NK-92 (cell line): Measurements from ENCODE around the gene RNF151.
"Not testable (repeated sequence)": the region's sequence is repeated elsewhere in the genome, so short reads cannot be mapped to it uniquely, and the experiment has no call there.

Source experiments
- DNase-seq: peaks from one replicate; lab custom pipeline; 2025; ENCODE audit not compliant: unreplicated experiment; lab: John Stamatoyannopoulos, UW

RNF151 gene

DNA sequence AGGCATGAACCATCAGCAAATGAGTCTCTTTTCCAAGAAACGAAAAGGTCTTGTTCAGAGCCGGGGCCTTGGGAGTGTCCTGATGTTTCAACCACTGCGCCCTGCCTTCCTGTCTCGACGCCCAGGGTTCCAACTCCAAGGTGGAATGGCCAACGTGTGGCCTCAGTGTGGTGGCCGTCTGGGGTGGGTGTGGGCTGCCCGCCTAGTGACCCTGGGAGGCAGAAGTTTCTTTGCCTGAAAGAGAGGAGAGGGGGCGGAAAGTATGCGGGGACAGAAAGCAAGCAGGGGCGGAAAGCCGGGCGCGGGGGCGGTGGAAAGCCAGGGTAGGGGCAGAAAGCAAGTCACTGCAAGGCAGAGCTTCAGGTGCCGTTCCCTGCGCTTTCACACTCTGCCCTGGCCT is 27.7 kb upstream of the RNF151 start:
- no peak for DNase-seq

DNA sequence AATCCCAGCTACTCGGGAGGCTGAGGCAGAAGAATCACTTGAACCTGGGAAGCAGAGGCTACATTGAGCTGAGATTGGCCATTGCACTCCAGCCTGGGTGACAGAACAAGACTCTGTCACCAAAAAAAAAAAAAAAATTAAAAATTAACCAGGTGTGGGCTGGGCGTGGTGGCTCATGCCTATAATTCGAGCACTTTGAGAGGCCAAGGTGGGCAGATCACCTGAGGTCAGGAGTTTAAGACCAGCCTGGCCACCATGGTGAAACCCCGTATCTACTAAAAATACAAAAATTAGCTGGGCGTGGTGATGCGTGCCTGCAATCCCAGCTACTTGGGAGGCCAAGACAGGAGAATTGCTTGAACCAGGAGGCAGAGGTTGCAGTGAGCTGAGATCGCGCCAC is 26.8 kb upstream of the RNF151 start:
- not testable (repeated sequence) for DNase-seq

DNA sequence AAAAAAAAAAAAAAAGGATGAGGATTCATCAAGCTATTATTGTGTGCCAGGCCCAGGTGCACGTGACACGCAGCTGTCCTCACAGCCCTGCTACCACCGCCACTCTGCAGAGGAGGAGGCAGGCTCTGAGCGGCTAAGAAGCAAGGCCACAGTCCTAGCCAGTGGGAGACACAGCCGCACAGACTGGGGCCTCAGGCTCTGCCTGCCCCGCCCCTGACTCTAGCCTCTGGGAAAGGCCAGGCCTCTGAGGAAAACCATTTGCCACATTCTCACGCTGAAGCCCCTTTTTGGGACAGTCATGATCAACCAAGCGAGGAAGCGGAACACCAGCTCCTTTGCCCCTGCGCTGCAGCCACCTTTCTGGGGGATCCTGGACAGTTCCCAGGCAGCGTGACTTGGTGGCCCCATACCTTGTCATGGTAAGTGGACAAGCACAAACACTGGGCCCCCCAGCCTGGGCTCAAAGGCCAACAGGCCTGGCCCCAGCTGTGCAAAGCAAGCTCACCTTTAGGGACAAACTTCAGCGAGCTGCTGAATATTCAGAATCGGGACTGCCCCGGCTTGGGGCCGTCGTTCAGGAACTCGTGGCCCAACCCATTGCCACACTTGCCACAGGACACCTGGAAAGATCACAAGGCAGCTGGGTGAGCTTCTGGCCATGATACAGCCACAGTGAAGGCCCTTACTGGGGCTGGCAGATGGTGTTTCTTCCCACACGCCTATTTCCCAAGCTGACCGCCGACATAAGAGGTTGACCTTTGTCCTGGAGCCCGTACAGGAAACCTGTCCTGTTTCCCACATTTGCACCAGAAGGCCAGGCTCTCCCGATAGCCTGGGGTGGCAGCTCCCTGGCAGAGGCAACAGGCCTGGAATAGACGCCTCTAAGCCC is 26.1 kb upstream of the RNF151 start:
- no peak for DNase-seq

DNA sequence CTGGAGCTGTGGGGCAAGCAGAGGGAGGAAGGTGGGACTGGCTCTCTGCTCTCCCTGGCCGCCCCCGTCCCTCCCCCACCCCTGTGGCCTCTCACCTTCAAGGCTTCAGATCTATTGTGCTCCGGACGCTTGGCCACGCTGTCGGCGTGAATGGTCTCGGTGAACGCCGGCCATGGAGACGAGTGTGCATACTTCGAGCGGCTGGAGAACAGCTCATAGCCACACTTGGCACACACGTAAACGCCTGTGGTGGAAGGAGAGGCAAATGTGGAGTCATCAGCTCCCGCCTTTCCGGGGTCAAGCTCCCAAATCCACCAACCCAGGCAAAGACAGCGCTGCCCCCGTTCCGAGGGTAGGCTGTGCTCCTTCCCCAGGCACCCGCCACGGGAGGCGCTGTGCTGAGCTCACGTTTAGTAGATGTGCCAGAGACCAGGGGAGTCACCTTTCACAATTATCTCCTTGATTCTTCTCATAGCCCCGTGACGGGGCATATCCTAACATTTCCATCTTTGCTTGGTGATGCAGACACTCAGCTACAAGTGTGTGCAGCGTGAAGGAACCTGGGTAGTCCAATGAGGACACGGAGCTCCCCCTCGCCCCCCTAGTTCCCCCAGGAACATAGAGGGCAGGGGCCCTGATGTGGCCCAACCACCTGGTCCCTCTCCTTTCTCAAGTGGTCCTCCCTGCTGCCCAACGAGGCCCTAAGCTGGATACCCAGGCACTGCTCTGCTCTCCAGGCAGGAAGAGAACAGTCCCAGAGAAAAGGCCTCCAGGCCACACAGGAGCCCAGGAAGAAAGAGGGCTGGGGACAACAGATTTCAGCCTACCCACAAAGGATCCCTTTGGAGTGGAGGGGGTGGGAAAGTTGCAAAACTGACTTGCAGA is 25.3 kb upstream of the RNF151 start:
- DNase-seq = no peak

DNA sequence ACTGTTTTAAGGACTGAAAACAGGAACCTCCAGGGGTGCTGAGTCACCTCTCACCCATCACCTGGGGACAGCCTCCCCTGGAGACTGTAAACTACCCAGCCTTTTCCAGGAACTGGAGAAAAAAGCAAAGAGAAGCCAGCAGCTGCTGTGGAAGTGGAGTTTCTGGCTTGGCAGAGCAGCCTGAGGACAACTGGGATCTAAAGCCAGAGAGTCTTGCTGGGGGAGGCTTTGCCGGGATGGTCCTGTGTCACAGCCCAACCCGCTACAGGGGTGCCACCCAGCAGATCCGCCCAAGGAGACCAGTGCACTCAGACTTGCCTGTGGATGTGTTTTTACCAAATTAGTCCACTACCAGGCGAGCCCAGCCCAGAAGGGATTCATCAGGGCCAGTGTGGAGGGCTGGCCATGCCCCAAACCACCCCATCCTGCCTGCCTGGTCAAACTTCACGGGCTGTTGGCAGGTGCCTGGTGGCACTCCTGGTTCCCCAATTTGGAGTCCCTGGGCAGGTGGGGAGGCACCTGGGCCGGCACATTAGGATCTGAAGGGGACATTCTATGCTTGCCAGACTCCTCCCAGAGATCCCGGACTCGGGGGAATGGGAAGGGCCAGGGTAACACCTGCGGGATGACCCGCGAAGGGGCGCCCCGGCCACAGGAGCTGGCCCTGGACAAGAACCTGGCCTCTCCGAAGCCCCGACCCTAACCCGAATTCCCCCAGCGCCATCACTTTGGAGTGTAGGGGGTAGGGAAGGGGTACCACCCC is 24.4 kb upstream of the RNF151 start:
- DNase-seq = no peak

DNA sequence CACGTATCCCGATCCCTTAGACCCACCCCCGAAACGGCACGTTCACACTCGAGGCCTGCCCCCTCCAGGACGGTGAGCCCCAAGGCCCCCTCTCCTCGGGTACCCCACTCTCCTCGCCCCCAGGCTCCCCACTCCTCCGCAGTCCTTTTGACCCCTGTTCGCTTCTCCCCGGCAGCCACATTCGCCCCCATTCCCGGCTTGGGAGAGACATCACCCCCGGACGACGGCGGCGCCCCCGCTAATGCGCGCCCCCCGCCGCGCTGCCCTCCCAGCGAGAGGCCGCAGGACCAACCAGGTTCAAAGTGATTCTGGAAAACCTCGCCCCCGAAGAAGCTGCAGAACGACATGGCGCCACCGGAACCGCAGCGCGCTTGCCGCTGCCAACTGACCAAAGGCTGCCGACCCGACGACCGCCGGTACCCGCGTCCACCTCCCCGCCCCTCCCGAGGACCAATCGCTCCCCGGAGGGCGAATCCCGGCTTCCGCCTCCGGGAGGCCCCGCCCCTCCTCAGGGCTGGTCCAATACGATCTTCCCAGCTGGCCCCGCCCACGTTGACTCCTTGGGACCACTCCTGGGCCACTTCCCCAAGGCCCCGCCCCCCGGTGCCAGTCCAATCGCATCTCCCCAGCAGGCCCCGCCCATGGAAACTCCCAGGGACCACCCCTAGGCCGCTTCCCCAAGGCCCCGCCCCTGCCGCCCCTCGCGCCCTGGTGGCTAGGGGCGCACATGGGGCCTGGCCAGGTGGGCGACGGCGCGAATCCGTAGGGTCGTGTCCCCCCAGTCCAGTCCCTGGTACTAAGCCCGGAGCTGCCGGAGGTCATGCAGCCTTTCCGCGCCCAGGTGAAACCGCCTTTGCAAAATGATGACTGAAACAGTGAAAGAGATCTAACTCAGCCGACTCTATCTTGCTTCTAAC is 23.6 kb upstream of the RNF151 start, which contains the start of gene MSRB1:
TSS of gene MSRB1 (minus strand) at position 390 of the 917 bp plus-strand sequence. CDS start at position 347, 43 bp downstream.
- peak; percentile 79 for DNase-seq

DNA sequence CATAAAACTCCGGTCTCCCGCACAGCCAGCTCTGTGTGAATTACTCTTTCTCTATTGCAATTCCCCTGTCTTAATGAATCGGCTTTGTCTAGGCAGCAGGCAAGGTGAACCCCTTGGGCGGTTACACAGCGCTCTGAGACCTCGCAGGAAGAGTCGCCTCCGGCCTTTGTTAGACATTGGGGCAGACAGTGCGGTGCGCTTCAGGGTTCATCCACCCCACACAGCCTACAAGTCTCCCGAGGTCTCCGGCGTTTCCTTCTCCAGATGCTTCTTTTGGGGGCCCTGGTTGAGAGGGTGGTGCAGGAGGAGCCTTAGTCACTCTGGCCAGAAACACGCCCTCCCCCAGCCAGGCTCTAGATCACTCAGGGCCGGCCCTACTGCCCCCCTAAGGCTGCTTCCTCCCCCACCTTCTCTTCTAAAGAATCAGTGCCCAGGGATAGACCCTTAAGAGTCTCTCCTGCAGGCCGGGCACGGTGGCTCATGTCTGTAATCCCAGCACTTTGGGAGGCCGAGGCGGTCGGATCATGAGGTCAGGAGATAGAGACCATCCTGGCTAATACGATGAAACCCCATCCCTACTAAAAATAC is 21.9 kb upstream of the RNF151 start:
- DNase-seq = no peak

DNA sequence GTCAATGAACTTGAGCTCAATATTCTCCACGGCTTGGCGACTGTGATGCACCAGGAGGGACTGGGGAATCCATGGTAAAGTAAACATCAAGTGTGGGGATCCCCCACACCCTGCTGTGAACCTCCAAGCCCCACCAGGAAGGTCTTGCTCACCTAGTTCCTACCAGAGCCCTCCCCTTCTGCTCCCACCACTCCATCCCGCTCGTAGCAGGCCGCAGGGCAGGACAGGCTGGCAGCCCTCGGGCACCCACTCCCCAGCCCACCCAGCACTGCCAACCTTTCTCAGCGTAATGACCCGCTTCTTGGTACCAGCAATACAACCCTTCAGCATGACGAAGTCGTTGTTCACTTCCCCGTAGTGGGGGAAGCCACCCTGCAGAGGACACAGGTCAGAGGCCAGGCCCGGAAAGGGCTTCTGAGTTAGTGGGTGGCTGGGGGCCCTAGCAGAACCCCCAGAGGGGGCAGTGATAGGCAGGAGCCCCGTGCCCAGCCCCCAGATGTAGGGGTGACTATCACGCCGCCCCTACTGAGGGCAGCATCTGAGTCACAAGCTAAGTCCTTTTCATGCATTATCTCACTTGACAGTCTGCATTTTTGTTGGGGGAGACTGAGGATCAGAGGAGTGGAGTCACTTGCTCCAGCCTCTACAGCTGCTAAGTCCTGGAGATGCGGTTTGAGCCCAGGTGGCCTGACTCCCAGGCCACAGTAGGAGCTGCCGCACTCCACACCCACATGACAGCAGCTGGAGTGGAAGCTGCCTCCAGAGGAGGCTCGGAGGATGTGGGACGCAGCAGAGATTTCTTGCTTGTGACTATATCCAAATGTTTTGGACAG is 20.9 kb upstream of the RNF151 start:
- no peak for DNase-seq

DNA sequence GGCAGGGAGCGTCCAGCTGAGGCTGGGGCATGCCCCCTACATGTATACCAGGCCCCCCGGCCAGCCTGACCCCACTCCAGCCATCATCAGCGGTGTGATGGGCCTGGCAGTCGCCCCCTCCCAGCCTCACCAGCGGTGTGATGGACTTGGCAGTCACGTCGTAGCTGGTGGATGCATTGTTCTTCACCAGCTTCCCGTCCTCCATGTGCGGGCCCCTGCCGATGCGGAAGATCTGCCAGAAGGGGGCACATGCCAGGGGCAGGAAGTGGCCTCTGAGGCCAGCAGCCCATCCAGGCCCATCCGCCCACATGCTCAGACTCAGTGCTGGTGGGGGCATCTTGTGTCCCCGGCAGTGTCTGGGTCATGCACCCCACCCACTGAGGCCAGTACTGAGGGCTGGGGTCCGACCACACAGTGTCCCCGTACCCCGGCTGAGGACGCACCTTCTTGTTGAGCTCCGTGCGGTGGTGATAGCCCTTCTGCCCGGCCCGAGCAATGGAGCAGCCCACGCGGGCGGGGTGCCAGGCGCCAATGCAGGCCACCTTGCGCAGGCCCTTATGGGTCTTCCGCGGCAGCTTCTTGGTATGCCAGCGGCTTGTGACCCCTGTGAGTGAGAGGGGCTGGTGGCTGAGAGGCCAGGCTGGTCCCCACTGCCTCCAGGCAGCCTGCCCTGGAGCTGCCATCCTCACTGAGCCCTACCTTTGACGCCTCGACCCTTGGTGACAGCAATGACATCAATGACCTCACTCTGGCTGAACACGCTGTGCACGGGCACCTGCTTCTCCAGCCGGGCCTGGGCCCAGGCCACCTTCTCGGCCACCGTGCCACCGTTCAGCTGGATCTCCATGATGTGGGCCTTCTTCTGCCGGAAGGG is 19.9 kb upstream of the RNF151 start:
- no peak for DNase-seq

DNA sequence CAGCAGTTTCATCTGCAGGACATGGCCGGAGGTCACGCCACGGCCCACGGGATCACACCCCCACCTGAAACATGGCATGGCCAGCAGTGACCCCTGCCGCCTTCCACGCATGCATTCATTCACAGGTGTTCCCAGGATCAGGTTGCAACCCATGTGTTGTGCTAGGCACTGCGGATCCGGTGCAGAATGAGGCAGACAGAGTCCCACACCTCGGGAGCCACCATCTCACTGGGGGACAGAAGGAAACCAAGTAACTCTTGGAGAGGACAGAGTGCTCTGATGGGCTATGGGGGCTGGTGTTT is 19.3 kb upstream of the RNF151 start:
- DNase-seq = no peak

DNA sequence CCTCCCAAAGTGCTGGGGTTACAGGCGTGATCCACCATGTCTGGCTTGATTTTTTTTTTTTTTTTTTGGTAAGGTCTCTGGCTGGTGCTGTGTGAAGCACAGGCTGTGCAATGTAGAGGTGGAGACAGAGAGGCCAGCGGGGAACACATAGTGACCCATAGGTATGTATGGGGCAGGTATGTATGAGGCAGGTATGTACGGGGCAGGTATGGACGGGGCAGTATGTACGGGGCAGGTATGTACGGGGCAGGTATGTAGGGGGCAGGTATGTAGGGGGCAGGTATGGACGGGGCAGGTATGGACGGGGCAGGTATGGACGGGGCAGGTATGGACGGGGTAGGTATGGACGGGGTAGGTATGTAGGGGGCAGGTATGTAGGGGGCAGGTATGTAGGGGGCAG is 17.1 kb upstream of the RNF151 start:
- DNase-seq = no peak

DNA sequence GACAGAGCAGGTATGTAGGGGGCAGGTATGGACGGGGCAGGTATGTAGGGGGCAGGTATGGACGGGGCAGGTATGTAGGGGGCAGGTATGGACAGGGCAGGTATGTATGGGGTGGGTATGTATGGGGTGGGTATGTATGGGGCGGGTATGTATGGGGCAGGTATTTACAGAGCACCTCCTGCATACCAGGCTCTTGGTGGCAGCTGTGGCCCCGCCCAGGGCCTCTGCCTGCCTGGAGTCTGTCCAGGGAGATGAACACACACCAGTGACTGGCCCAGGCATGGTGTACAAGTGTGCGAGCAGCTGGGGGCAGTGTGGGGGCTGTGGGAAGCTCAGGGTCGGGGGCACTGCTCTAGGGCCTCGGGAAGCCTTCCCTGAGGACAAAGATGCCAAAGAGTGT is 16.6 kb upstream of the RNF151 start:
- no peak for DNase-seq

DNA sequence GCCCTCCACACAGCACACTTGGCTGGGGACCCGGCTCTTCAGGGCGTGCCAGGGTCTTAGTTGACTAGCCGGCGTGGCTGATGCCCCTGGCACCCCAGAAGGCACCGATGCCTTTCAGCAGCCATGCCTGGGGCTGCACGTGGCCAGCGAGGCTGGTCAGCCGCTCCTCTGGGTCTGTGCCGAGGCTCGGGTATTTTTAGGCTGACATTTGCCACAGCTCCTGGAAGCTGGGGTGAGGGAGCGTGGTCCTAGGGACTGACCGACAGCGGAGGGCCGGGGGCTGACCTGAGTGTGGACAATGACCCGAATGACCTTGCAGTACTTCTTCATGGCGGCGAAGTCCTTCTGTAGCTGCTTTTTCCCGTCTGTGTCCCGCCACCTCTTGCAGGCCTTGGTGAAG is 16.1 kb upstream of the RNF151 start:
- no peak for DNase-seq

DNA sequence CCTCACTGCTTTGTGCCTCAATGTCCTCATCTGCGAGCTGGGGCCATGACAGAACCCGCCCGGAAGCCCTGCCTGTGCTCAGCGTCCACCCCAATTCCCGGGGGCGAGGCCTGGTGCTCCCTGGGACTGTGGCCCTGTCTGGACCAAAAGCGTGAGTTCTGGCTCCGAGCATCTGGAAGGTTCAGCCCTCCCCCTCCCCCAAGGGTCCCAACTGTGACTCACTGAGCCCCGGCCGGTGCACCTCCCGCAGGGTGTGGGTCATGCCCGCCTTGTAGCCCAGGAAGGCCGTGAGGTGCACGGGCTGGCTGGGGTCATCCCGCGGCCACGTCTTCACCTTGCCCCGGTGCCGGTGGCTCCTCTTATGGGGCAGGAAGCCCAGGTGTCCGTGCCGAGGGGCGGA is 12.9 kb upstream of the RNF151 start:
- no peak for DNase-seq

DNA sequence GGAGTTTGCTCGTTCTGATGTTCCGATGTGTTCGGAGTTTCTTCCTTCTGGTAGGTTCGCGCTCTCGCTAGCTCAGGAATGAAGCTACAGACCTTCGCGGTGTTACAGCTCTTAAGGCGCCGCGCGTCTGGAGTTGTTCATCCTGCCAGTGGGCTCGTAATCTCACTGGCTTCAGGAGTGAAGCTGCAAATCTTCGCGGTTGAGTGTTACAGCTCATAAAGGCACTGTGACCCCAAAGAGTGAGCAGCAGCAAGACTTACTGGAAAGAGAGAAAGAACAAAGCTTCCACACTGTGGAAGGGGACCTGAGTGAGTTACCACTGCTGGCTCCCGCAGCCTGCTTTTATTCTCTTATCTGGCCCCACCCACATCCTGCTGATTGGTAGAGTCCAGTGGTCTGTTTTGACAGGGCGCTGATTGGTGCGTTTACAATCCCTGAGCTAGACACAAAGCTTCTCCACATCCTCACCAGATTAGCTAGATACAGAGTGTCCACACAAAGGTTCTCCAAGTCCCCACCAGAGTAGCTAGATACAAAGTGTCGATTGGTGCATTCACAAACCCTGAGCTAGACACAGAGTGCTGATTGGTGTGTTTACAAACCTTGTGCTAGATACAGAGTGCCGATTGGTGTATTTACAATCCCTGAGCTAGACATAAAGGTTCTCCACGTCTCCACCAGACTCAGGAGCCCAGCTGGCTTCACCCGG is 9.1 kb upstream of the RNF151 start:
- not testable (repeated sequence) for DNase-seq

DNA sequence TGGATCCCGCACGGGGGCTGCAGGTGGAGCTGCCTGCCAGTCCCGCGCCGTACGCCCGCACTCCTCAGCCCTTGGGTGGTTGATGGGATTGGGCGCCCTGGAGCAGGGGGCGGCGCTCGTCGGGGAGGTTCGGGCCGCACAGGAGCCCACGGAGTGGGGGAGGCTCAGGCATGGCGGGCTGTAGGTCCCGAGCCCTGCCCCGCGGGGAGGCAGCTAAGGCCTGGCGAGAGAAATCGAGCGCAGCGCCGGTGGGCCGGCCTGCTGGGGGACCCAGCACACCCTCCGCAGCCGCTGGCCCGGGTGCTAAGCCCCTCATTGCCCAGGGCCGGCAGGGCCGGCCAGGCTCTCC is 8.5 kb upstream of the RNF151 start:
- DNase-seq = not testable (repeated sequence)

DNA sequence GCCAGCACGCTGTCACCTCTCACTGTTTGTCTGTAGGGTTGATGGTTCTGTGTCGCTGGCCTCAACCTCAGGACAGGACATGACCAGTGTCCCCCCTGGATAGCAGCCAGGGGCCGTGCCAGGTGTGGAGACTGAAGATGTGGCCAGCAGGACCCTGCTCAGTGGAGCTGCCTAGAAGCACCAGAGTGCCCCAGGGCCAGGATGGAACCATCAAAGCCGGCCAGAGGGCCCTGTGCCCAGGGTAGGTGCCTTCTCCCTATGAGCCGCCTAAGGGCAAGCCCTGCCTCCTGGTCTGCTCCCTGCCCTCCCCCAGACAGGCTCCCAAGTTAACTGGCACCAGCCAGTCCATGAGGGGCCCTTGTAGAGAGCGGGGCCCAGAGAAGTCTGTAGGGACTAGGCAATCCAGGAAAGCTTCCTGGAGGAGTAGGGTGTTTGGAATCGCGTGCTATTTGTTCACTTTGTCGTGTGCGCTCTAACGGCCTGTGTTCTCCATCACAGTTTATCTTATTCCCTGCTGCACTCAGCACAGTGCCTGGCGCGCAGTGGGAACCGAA is 7.9 kb upstream of the RNF151 start:
- no peak for DNase-seq
